Measurements from ENCODE around the gene DAB1.

DNA sequence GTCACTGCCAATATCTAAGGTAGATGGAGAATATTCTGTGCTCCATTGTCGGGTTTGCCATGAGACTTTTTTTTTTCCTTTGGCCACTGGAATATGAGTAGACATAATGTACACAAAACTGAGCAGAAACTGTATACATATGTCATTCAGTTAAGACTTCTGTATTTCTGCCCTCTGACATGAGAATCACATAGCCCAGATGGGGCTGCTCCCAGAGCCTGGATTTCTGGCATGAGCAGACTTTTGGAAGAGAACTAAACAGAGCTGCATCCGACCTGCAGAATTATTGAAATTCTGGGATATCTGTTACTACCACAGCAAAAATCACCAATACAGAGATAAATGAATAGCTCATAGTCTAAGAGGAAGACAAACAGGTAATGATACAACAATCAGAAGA is 62.3 kb downstream of the DAB1 start:
- TF ChIP-seq LEF1 (IDR thresholded peaks at IDR 0.05; ENCODE audit: borderline replicate concordance) (no peak), L3MBTL2 (conservative IDR thresholded peaks at IDR 0.05) (no peak), ZNF384 (IDR thresholded peaks at IDR 0.05) (no peak)
